ENCODE measurements around the gene ARRDC2. TPM values are rescaled to one million over a fixed set of nuclear protein-coding genes. Genes with fewer than 3 reads are reported as not detected.

The ARRDC2 gene
- 10 to 100 TPM; 21.0 to 25.2 TPM for total RNA-seq
- long read RNA-seq, donor 1, transcript ARRDC2-202 (8 exons, 2,528 nt) = major isoform, 11 of 22 reads
- long read RNA-seq, donor 1, partial matches to known transcripts = 4 of 22 reads
- long read RNA-seq, donor 1, other reads (novel, unspliced or antisense) = 3 of 22 reads
- long read RNA-seq, donor 2, transcript ARRDC2-201 (8 exons, 2,503 nt) = minor isoform, 5 of 21 reads
- long read RNA-seq, donor 2, transcript ARRDC2-202 (8 exons, 2,528 nt) = major isoform, 7 of 21 reads
- long read RNA-seq, donor 2, partial matches to known transcripts = 5 of 21 reads
- long read RNA-seq, donor 2, other reads (novel, unspliced or antisense) = 3 of 21 reads

- peak; percentile 98 for DNase-seq (ENCODE audit: low spot score)
- intact Hi-C loops (cut with DNase I) = loop anchor here (2.0 kb wide), 2 partner anchors 51 to 53 kb away; no protein-coding TSS in a partner anchor
Observed at GRCh38 chr19:18007917-18008673, at the start of gene ARRDC2. Gene ARRDC2, plus strand, starts transcription at chr19:18008170. Its CDS starts 141 bp downstream, at chr19:18008311.

DNA sequence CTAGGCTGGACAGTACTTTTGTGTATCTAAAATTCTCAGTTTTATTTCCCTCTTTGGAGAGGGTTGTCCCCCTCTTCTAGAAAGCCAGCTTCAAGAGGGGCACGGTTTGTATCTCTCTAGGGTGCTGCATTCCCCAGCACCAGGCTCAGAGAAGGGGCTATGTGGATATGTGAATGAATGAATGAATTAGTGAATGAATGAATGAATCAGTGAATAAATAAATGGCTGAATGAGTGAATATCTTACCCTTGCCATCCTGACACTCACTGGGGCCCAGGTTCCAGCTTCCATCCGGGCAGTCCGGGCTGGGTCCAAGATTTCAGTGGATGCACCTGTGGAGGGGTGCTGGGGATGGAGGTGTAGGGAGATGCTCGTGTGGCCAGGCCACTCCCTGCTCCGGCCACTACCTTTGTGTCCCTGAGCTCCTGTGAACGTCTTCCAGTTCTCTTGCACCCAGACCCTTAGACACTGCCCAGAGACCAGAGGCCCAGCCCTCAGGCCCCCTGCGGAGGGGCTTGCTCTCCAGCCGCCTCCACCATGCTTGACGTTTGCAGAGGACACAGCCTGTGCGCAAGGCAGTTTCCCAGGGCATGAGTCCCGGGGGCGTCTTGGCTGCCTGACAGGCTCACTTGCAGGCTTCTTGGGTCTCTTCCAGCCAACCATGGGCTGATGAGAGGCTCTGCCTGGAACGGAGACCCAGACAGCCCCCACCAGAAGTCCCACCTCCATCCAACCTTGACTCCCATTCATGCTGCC is 43.9 kb upstream of the ARRDC2 start:
- DNase-seq (ENCODE audit: low spot score) = no peak
- intact Hi-C loops (cut with DNase I) = no loop called here

DNA sequence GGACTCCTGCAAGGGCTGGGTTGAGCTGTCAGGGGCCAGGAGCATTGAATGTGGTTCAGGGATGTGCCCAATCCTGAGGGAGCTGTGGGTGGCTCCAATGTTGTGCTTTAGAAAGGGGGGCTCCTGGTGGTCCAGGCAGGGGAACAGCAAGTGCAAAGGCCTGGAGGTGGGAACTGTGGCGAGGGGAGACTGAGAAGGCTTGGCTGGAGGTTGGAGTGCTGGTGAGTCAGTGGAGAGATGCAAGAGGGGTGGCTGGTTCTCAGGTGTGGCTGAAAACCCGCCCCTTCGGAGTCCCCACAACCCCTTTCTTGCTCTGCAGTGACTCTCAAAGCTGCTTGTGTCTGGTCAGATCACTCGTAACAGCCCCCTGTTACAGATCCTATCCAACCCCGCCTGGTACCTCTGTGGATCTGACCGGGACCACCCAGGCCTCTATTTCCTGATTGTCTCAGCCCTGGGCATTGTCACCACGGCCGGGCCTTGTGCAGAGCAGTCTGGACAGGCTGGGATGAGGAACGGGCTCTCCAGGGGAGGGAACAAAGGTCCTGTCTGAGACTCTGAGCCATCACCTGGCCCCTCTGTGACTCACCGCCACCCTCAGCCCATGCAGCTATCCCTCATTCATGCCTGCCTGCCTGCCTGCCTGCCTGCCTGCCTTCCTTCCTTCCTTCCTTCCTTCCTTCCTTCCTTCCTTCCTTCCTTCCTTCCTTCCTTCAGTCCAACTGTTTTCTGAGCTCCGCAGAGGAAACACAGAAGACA is 42.4 kb upstream of the ARRDC2 start:
- DNase-seq (ENCODE audit: low spot score) = no peak
- intact Hi-C loops (cut with DNase I) = no loop called here

DNA sequence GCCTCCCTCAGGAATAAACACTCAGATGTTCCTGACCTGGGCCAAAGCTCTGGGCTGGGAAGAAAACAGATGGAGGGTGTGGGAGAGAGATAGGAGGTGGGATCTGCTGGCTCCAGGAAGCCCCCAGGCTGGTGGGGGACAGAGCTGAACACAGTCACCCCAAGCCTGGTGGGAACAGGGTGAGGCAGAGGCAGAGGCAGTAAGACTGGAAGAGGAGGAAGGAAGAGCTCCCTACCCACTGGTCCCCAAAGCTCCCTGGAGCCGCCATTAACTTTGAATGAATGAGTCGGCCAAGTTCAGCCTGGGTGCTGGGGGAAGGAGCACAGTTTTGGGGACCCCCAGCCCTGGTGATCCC is 41.9 kb upstream of the ARRDC2 start:
- DNase-seq (ENCODE audit: low spot score) = no peak

GRCh38 chr19:17966550-17967256 is 41.3 kb upstream of the ARRDC2 start, which contains the start of gene KCNN1:
Gene KCNN1, plus strand, starts transcription at chr19:17967107. Its CDS starts 6,782 bp downstream, at chr19:17973889.
- intact Hi-C loops (cut with DNase I) = no loop called here
- no peak for DNase-seq (ENCODE audit: low spot score)

More for the DNA sequence above, 41.9 kb upstream of the ARRDC2 start:
- intact Hi-C loops (cut with DNase I) = no loop called here

- intact Hi-C loops (cut with DNase I) = no loop called here
- no peak for DNase-seq (ENCODE audit: low spot score)
Observed at GRCh38 chr19:17967257-17968051, 40.5 kb upstream of the ARRDC2 start.

DNA sequence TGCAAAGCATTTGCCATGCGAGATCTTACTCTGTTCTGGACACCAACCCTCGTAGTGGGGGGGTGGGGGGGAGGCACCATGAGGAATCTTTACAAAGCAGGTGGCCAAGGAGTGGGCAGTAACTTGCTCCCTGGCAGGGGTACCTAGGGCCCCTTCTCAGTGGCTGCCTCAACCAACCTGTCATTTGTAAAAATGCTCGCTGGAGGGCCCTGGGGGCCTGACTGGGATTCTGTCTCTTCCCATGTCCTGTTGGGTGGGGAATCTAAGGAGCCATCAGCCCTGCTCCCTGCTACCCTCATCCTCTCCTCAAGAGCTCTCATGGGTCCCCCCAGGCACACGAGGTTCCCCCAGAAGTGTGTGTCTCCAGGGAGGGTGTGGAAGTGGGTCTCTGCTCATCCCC is 39.6 kb upstream of the ARRDC2 start:
- intact Hi-C loops (cut with DNase I) = no loop called here
- no peak for DNase-seq (ENCODE audit: low spot score)

GRCh38 chr19:17969096-17969792 is 38.7 kb upstream of the ARRDC2 start:
- no peak for DNase-seq (ENCODE audit: low spot score)
- intact Hi-C loops (cut with DNase I) = no loop called here

GRCh38 chr19:17972230-17972629 is 35.7 kb upstream of the ARRDC2 start:
- intact Hi-C loops (cut with DNase I) = no loop called here
- DNase-seq (ENCODE audit: low spot score) = no peak

DNA sequence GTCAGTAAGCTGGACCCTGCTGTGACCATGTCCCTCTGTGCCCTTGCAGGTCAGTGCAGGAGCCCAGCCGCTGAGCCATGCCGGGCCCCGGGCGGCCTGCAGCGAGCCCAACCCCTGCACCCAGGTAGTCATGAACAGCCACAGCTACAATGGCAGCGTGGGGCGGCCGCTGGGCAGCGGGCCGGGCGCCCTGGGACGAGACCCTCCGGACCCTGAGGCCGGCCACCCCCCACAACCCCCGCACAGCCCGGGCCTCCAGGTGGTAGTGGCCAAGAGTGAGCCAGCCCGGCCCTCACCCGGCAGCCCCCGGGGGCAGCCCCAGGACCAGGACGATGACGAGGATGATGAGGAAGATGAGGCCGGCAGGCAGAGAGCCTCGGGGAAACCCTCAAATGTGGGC is 34.2 kb upstream of the ARRDC2 start:
- intact Hi-C loops (cut with DNase I) = no loop called here

GRCh38 chr19:17974551-17974950 is 33.4 kb upstream of the ARRDC2 start:
- intact Hi-C loops (cut with DNase I) = no loop called here
- DNase-seq (ENCODE audit: low spot score) = no peak

More for the DNA sequence above, 34.2 kb upstream of the ARRDC2 start:
- no peak for DNase-seq (ENCODE audit: low spot score)

- no peak for DNase-seq (ENCODE audit: low spot score)
- intact Hi-C loops (cut with DNase I) = no loop called here
Observed at GRCh38 chr19:17975032-17975431, 32.9 kb upstream of the ARRDC2 start.

- intact Hi-C loops (cut with DNase I) = no loop called here
Observed at GRCh38 chr19:17977021-17977420, 30.9 kb upstream of the ARRDC2 start.

DNA sequence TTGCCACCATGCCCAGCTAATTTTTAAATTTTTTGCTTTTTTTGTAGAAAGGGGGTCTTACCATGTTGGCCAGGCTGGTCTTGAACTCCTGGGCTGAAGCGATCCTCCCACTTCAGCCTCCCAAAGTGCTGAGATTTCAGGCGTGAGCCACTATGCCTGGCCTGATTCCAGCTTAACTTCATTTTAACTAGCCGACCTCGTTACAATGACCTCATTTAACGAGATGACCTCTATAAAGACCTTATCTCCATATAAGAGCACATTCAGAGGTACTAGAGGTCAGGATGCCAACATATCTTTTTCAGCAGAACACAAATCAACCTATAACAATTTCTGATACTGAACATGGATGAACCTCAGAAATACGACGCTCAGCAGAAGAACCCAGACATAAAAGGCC is 30.5 kb upstream of the ARRDC2 start:
- DNase-seq (ENCODE audit: low spot score) = no peak
- intact Hi-C loops (cut with DNase I) = no loop called here

More at GRCh38 chr19:17977021-17977420, 30.9 kb upstream of the ARRDC2 start:
- DNase-seq (ENCODE audit: low spot score) = no peak

GRCh38 chr19:17981611-17982010 is 26.4 kb upstream of the ARRDC2 start:
- intact Hi-C loops (cut with DNase I) = loop anchor here in 1 of 2 donors (10.0 kb wide), 1 partner anchor 117 kb away; no protein-coding TSS in a partner anchor
- no peak for DNase-seq (ENCODE audit: low spot score)

GRCh38 chr19:17982430-17982829 is 25.5 kb upstream of the ARRDC2 start:
- intact Hi-C loops (cut with DNase I) = loop anchor here in 1 of 2 donors (10.0 kb wide), 1 partner anchor 118 kb away; no protein-coding TSS in a partner anchor
- DNase-seq (ENCODE audit: low spot score) = no peak

Data from posterior vena cava (tissue), 2 donors.